Neural progenitor cell (in vitro differentiated cells): ENCODE data around the gene SLC35F5.

Experiments
- CTCF ChIP-seq: fragments of 200-600 bp; sonication (generic); IDR thresholded peaks from 2 replicates; pipeline ENCODE4 v1.5.1; 2017; ENCODE audit warnings: antibody characterized with exemption, mild to moderate bottlenecking
- EZH2 ChIP-seq: fragments of 200-600 bp; sonication (generic); IDR thresholded peaks from 2 replicates; pipeline ENCODE4 v1.6.1; 2017; ENCODE audit warnings: antibody characterized with exemption, mild to moderate bottlenecking, moderate library complexity
- EZH2phosphoT487 ChIP-seq: fragments of 200-600 bp; sonication (generic); IDR thresholded peaks from 2 replicates; pipeline ENCODE4 v1.6.1; 2017; ENCODE audit warnings: antibody characterized with exemption

- no peak for TF ChIP-seq CTCF
- TF ChIP-seq EZH2, result no peak
- no peak for TF ChIP-seq EZH2phosphoT487
Observed at GRCh38 chr2:113765276-113765675, 8.8 kb upstream of the SLC35F5 start.
